K562 (cell line): Measurements from ENCODE around the gene RNASEH2A. TPM values are rescaled to one million over a fixed set of nuclear protein-coding genes. Genes with fewer than 3 reads are reported as not detected.

ENCODE experiments used
- BRCA1 ChIP-seq, 2 experiments: fragments of 450-650 bp in 1 of 2; sonication (generic) in 1 of 2; formaldehyde crosslinking in 1 of 2; IDR thresholded peaks; 2 replicates each; pipeline versions ENCODE4 v1.5.0 to v1.6.1; 2017 to 2020; ENCODE audit warnings: mild to moderate bottlenecking in 1 of 2, missing genetic modification reagents in 1 of 2
- CBFB ChIP-seq: sonication (generic); formaldehyde crosslinking; IDR thresholded peaks from 2 replicates; pipeline ENCODE4 v1.4.0; 2020; ENCODE audit warnings: mild to moderate bottlenecking, missing genetic modification reagents
- HDAC2 ChIP-seq: fragments of 450-650 bp; IDR thresholded peaks from 2 replicates; pipeline ENCODE4 v1.6.1; 2016; ENCODE audit warnings: mild to moderate bottlenecking
- MEF2D ChIP-seq: conservative IDR thresholded peaks from 2 replicates; pipeline ENCODE4 v1.6.1; 2016; ENCODE audit warnings: low read depth, missing genetic modification characterization, missing compliant biosample characterization
- POLR2A ChIP-seq: fragments of 450-650 bp; conservative IDR thresholded peaks from 2 replicates; pipeline ENCODE4 v1.6.1; 2016
- ZNF57 ChIP-seq: fragments of 450-650 bp; formaldehyde crosslinking; IDR thresholded peaks from 2 replicates; pipeline ENCODE4 v1.4.0; 2020; ENCODE audit warnings: mild to moderate bottlenecking, moderate library complexity
- polyA plus RNA-seq, 8 experiments: library from polyadenylated mRNA; depleted of rRNA in 4 of 8; stranded (reverse) in 5 of 8; unstranded in 3 of 8; fragments of >200 nt; fragmentation: Nextera tagmentation in 2 of 8; fragmentation: Illumina TruSeq in 1 of 8; extraction: Ambion mirVana in 2 of 8; extraction: Trizol in 1 of 8; gene quantifications; 2 replicates each; pipeline versions ENCODE4 v1.2.1 to v1.2.3, GENCODE V29; 2011 to 2014; ENCODE audit warnings: inconsistent platforms in 1 of 8, missing spikeins in 1 of 8
- total RNA-seq, 7 experiments: library from RNA; depleted of rRNA in 6 of 7; stranded (reverse); fragments of >200 nt in 6 of 7; fragmentation: Illumina TruSeq in 2 of 7; extraction: Trizol in 2 of 7; gene quantifications; 2 replicates each; pipeline versions ENCODE4 v1.2.1 to v1.2.3, GENCODE V29; 2011 to 2021; ENCODE audit warnings: low replicate concordance in 1 of 7
- TF ChIP-seq, protein P1 (sequence below): sonication (generic); formaldehyde crosslinking; IDR thresholded peaks from 2 replicates; pipeline ENCODE4 v1.4.0; 2020; ENCODE audit warnings: mild to moderate bottlenecking, missing genetic modification reagents
- TF ChIP-seq, protein P2 (sequence below): sonication (generic); formaldehyde crosslinking; IDR thresholded peaks from 2 replicates; pipeline ENCODE4 v1.9.0; 2022; ENCODE audit warnings: mild to moderate bottlenecking, missing genetic modification reagents
- TF ChIP-seq, protein P3 (sequence below): fragments of 250-450 bp; sonication (Bioruptor Pico); IDR thresholded peaks from 2 replicates; pipeline ENCODE4 v1.4.0; 2020
- TF ChIP-seq, protein P4 (sequence below): sonication (generic); formaldehyde crosslinking; IDR thresholded peaks from 2 replicates; pipeline ENCODE4 v1.8.0; 2023; ENCODE audit warnings: mild to moderate bottlenecking, missing genetic modification reagents
- TF ChIP-seq, protein P5 (sequence below): IDR thresholded peaks from 2 replicates; pipeline ENCODE4 v1.6.1; 2011; ENCODE audit warnings: borderline replicate concordance, low read depth, mild to moderate bottlenecking, moderate library complexity, low read length; ENCODE audit not compliant: insufficient read depth, poor library complexity, severe bottlenecking

The RNASEH2A gene
- total and polyA plus RNA-seq, 9 of the 15 experiments (the other 6 are each of a cell fraction or from before 2014, with no cell fraction given), result 22.3 to 78.0 (median 61.7) TPM

DNA sequence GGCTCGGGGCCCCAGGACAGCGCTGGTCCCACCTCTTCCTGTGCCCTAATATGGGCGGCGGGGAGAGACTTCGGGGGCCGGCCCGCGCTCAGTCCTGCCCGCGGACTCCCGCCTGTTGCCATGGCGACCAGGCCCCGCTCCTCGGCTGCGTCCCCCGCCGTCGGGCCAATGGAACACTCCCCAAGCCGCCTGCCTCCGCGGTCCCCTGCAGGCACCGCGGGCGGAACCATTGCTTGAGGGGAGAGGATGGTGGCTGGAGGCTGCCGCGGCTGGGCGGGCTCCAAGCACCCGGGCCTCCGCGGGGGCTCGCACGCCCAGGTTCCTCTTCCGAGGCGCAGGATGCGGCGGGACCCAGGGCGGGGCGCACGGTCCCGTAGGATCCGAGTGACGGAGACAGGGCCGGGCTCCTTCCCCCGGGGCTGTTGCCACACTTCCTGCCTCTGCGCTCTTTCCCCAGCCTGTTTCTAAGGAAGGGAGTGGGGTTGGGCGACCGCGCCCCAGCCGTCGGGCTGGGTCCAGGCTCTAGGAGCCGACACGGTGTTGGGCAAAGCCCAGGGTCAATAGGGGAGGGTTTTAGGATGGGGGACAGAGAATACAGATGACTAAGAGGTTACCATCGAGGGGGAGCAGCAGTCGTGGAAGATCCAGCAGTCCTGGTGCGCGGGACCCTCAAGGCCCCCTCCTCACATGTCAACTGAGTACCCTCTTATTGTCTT lies 16.3 kb upstream of the RNASEH2A start (continued):
- TF ChIP-seq, protein P1, sequence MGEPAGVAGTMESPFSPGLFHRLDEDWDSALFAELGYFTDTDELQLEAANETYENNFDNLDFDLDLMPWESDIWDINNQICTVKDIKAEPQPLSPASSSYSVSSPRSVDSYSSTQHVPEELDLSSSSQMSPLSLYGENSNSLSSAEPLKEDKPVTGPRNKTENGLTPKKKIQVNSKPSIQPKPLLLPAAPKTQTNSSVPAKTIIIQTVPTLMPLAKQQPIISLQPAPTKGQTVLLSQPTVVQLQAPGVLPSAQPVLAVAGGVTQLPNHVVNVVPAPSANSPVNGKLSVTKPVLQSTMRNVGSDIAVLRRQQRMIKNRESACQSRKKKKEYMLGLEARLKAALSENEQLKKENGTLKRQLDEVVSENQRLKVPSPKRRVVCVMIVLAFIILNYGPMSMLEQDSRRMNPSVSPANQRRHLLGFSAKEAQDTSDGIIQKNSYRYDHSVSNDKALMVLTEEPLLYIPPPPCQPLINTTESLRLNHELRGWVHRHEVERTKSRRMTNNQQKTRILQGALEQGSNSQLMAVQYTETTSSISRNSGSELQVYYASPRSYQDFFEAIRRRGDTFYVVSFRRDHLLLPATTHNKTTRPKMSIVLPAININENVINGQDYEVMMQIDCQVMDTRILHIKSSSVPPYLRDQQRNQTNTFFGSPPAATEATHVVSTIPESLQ (CRISPR knock-in tag), result peak; percentile 66; the same call in 1 of the 2 replicates
- TF ChIP-seq BRCA1 (IDR thresholded peaks at IDR 0.05) (no peak), BRCA1 (CRISPR knock-in tag; IDR thresholded peaks at IDR 0.05) (no peak), HDAC2 (peak; percentile 75; the same call in 1 of the 2 replicates), MEF2D (tag) (no peak), POLR2A (0 out of 2 replicates have a peak, but pooled peaks have one; percentile 17), CBFB (CRISPR knock-in tag) (peak; percentile 47; the same call in 1 of the 2 replicates), ZNF57 (CRISPR knock-in tag) (no peak)
- TF ChIP-seq, protein P2, sequence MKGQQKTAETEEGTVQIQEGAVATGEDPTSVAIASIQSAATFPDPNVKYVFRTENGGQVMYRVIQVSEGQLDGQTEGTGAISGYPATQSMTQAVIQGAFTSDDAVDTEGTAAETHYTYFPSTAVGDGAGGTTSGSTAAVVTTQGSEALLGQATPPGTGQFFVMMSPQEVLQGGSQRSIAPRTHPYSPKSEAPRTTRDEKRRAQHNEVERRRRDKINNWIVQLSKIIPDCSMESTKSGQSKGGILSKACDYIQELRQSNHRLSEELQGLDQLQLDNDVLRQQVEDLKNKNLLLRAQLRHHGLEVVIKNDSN (CRISPR knock-in tag), result no peak
- TF ChIP-seq, protein P3, sequence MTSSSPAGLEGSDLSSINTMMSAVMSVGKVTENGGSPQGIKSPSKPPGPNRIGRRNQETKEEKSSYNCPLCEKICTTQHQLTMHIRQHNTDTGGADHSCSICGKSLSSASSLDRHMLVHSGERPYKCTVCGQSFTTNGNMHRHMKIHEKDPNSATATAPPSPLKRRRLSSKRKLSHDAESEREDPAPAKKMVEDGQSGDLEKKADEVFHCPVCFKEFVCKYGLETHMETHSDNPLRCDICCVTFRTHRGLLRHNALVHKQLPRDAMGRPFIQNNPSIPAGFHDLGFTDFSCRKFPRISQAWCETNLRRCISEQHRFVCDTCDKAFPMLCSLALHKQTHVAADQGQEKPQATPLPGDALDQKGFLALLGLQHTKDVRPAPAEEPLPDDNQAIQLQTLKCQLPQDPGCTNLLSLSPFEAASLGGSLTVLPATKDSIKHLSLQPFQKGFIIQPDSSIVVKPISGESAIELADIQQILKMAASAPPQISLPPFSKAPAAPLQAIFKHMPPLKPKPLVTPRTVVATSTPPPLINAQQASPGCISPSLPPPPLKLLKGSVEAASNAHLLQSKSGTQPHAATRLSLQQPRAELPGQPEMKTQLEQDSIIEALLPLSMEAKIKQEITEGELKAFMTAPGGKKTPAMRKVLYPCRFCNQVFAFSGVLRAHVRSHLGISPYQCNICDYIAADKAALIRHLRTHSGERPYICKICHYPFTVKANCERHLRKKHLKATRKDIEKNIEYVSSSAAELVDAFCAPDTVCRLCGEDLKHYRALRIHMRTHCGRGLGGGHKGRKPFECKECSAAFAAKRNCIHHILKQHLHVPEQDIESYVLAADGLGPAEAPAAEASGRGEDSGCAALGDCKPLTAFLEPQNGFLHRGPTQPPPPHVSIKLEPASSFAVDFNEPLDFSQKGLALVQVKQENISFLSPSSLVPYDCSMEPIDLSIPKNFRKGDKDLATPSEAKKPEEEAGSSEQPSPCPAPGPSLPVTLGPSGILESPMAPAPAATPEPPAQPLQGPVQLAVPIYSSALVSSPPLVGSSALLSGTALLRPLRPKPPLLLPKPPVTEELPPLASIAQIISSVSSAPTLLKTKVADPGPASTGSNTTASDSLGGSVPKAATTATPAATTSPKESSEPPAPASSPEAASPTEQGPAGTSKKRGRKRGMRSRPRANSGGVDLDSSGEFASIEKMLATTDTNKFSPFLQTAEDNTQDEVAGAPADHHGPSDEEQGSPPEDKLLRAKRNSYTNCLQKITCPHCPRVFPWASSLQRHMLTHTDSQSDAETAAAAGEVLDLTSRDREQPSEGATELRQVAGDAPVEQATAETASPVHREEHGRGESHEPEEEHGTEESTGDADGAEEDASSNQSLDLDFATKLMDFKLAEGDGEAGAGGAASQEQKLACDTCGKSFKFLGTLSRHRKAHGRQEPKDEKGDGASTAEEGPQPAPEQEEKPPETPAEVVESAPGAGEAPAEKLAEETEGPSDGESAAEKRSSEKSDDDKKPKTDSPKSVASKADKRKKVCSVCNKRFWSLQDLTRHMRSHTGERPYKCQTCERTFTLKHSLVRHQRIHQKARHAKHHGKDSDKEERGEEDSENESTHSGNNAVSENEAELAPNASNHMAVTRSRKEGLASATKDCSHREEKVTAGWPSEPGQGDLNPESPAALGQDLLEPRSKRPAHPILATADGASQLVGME, result peak; percentile 95
- TF ChIP-seq, protein P4, sequence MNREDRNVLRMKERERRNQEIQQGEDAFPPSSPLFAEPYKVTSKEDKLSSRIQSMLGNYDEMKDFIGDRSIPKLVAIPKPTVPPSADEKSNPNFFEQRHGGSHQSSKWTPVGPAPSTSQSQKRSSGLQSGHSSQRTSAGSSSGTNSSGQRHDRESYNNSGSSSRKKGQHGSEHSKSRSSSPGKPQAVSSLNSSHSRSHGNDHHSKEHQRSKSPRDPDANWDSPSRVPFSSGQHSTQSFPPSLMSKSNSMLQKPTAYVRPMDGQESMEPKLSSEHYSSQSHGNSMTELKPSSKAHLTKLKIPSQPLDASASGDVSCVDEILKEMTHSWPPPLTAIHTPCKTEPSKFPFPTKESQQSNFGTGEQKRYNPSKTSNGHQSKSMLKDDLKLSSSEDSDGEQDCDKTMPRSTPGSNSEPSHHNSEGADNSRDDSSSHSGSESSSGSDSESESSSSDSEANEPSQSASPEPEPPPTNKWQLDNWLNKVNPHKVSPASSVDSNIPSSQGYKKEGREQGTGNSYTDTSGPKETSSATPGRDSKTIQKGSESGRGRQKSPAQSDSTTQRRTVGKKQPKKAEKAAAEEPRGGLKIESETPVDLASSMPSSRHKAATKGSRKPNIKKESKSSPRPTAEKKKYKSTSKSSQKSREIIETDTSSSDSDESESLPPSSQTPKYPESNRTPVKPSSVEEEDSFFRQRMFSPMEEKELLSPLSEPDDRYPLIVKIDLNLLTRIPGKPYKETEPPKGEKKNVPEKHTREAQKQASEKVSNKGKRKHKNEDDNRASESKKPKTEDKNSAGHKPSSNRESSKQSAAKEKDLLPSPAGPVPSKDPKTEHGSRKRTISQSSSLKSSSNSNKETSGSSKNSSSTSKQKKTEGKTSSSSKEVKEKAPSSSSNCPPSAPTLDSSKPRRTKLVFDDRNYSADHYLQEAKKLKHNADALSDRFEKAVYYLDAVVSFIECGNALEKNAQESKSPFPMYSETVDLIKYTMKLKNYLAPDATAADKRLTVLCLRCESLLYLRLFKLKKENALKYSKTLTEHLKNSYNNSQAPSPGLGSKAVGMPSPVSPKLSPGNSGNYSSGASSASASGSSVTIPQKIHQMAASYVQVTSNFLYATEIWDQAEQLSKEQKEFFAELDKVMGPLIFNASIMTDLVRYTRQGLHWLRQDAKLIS (CRISPR knock-in tag), result peak; percentile 86; the same call in 1 of the 2 replicates
- TF ChIP-seq, protein P5, sequence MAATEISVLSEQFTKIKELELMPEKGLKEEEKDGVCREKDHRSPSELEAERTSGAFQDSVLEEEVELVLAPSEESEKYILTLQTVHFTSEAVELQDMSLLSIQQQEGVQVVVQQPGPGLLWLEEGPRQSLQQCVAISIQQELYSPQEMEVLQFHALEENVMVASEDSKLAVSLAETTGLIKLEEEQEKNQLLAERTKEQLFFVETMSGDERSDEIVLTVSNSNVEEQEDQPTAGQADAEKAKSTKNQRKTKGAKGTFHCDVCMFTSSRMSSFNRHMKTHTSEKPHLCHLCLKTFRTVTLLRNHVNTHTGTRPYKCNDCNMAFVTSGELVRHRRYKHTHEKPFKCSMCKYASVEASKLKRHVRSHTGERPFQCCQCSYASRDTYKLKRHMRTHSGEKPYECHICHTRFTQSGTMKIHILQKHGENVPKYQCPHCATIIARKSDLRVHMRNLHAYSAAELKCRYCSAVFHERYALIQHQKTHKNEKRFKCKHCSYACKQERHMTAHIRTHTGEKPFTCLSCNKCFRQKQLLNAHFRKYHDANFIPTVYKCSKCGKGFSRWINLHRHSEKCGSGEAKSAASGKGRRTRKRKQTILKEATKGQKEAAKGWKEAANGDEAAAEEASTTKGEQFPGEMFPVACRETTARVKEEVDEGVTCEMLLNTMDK, result no peak
